Esophagus muscularis mucosa (tissue), 4 donors: ENCODE results near the gene RPL26. TPM values are rescaled to one million over a fixed set of nuclear protein-coding genes. Genes with fewer than 3 reads are reported as not detected.

Source experiments
- DNase-seq: peaks from one replicate; pipeline ENCODE4 v3.0.0-alpha.2; 2017; ENCODE audit errors: extremely low spot score
- H3K27ac ChIP-seq, 4 donors: fragments of 200-600 bp; sonication (generic); replicated peaks in 1 of 4; 1 replicate in 3 of 4; 2 replicates in 1 of 4; pipeline ENCODE4 v1.5.1; 2016 to 2019; ENCODE audit warnings: mild to moderate bottlenecking in 1 of 4
- H3K27me3 ChIP-seq, 4 donors: fragments of 200-600 bp; sonication (generic); one replicate each; pipeline versions ENCODE4 v1.5.1 to v1.6.0; 2016 to 2019
- H3K36me3 ChIP-seq, 4 donors: fragments of 200-600 bp; sonication (generic); one replicate each; pipeline ENCODE4 v1.5.1; 2016 to 2019
- H3K4me1 ChIP-seq, 4 donors: fragments of 200-600 bp; sonication (generic); one replicate each; pipeline ENCODE4 v1.5.1; 2016 to 2019
- H3K4me3 ChIP-seq, 4 donors: fragments of 200-600 bp; sonication (generic); 1 replicate in 2 of 4; 2 replicates in 2 of 4; pipeline ENCODE4 v1.5.1; 2016 to 2019; ENCODE audit warnings: mild to moderate bottlenecking in 4 of 4, moderate library complexity in 1 of 4
- H3K9me3 ChIP-seq, 4 donors: fragments of 200-600 bp; sonication (generic); 1 replicate in 3 of 4; 2 replicates in 1 of 4; pipeline ENCODE4 v1.5.1; 2016 to 2019
- CTCF ChIP-seq, 3 experiments: fragments of 200-600 bp in 2 of 3; fragments of 450-650 bp in 1 of 3; sonication (generic) in 2 of 3; IDR thresholded peaks; one replicate each; pipeline ENCODE4 v1.5.1; 2017 to 2019; ENCODE audit warnings: antibody characterized with exemption in 3 of 3, mild to moderate bottlenecking in 2 of 3, moderate library complexity in 1 of 3
- EP300 ChIP-seq: sonication (generic); formaldehyde crosslinking; IDR thresholded peaks from one replicate; pipeline ENCODE4 v1.6.1; 2017; ENCODE audit warnings: antibody characterized with exemption
- POLR2A ChIP-seq: fragments of 450-650 bp; IDR thresholded peaks from one replicate; pipeline ENCODE4 v1.6.1; 2017; ENCODE audit warnings: antibody characterized with exemption, moderate library complexity, mild to moderate bottlenecking, low read depth
- POLR2AphosphoS5 ChIP-seq, 2 donors: sonication (generic); formaldehyde crosslinking; IDR thresholded peaks; one replicate each; pipeline ENCODE4 v1.6.1; 2017; ENCODE audit warnings: antibody characterized with exemption in 2 of 2
- WGBS: methylation state at CpG from one replicate; pipeline ENCODE4 v1.1.5; 2018; 5-methylcytosine and 5-hydroxymethylcytosine counted together
- intact Hi-C: fragments of 100-400 bp; cut with DNase I; formaldehyde crosslinking; loops from one replicate; pipeline ENCODE4 v1.15.1; 2023
- total RNA-seq, 4 donors: library from RNA; depleted of rRNA; stranded (reverse); fragments of >200 nt; gene quantifications; one replicate each; pipeline versions ENCODE4 v1.1.0 to v1.2.1, GENCODE V29; 2016

Gene RPL26
- total RNA-seq, 4 donors from 2014 or later: 1,511 to 3,942 (median 2,863) TPM

- H3K4me1 ChIP-seq: peaks cover 10 to 15% (median 13%) of the 10 kb centered on the region in 4 donors
- intact Hi-C loops: no loop called here
- no peaks in the 10 kb centered on the region for H3K9me3 ChIP-seq
- H3K27ac ChIP-seq: peak overlapping the region; percentile 19 to 39 (median 30)
- no peak for DNase-seq
- 42% methylated on average over 5 of the region's 5 CpGs for WGBS
- no peaks in the 10 kb centered on the region for H3K36me3 ChIP-seq
- TF ChIP-seq POLR2AphosphoS5 (IDR thresholded peaks at IDR 0.05): peak; percentile 20 to 24
- no peak for TF ChIP-seq CTCF (IDR thresholded peaks at IDR 0.05)
- H3K27me3 ChIP-seq: peaks cover 0 to 7% (median 0%) of the 10 kb centered on the region in 4 donors
- no peak overlapping the region for H3K4me3 ChIP-seq
Observed at GRCh38 chr17:8420041-8420934, 37.3 kb upstream of the RPL26 start.

DNA sequence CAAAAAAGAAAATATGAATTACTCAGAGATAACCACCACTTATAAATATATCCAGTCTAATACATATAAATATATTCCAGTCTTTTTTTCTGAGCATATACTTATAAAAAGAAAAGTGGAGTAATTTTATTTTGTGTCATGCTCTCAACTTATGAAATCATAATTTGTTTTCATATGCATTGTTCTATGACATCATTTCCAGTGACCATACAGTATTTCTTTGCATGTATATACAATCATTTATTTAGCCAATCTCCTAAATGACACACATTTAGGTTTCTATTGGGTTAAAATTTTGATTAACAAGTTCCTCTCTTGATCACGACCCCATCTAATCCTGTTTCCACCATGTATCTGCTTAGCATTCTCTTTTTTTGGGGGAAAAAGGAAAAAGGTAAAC is 36.3 kb upstream of the RPL26 start:
- no peak for TF ChIP-seq POLR2AphosphoS5 (IDR thresholded peaks at IDR 0.05)
- TF ChIP-seq EP300: no peak
- no peak for TF ChIP-seq CTCF (IDR thresholded peaks at IDR 0.05)
- TF ChIP-seq POLR2A: no peak
- Histone ChIP-seq H3K27me3 (peaks cover 0 to 10% (median 0%) of the 10 kb centered on the region in 4 donors), H3K9me3 (no peaks in the 10 kb centered on the region), H3K4me1 (peaks cover 10 to 15% (median 13%) of the 10 kb centered on the region in 4 donors), H3K36me3 (no peaks in the 10 kb centered on the region), H3K4me3 (no peak overlapping the region), H3K27ac (no peak overlapping the region)
- WGBS: 40% methylated on average over 1 of the region's 1 CpG
- DNase-seq: no peak
- intact Hi-C loops: no loop called here

DNA sequence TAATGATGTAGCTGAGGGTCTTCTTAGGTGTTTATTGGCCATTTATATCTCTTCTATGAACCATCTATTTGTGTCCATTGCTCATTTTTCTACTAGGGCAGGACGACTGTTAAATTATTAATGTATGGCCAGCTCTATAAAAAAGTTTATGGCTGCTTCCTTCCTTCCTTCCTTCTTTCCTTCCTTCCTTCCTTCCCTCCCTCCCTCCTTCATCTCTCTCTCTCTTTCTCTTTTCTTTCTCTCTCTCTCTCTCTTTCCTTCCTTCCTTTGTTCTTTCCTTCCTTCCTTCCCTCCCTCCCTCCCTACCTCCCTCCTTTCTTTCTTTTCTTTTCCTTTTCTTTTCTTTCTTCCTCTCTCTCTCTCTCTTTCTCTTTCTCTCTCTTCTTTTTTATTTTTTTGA is 35.5 kb upstream of the RPL26 start:
- Histone ChIP-seq H3K27ac (no peak overlapping the region), H3K4me1 (peaks cover 10 to 15% (median 13%) of the 10 kb centered on the region in 4 donors), H3K4me3 (no peak overlapping the region), H3K36me3 (no peaks in the 10 kb centered on the region), H3K9me3 (no peaks in the 10 kb centered on the region), H3K27me3 (peaks cover 0 to 10% (median 0%) of the 10 kb centered on the region in 4 donors)
- WGBS: 78% methylated on average over 1 of the region's 1 CpG
- no peak for DNase-seq
- intact Hi-C loops: no loop called here
- TF ChIP-seq POLR2AphosphoS5 (IDR thresholded peaks at IDR 0.05) (no peak), CTCF (IDR thresholded peaks at IDR 0.05) (no peak)

DNA sequence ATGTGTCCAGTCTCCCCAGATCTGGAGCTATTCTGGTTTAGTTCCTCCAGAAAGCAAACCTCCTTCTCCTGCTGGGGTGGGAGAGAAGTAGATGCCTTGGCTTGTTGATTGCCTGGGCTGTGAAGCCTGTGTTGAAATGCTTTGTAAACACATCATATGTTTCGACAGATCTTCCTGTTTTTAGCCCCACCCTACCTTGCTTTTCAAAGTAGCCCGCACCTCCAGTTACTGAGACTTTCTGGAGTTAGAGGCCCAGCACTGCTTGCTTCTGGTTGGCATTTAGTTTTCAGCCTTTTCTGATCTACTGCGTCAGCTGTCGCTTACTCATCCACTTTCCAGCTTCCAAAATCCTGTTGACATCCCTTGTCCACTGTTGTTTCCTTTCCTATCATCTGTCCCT is 34.8 kb upstream of the RPL26 start:
- WGBS: 82% methylated on average over 4 of the region's 4 CpGs
- H3K27ac ChIP-seq: no peak overlapping the region

More for the DNA sequence above, 34.8 kb upstream of the RPL26 start:
- DNase-seq: no peak
- Histone ChIP-seq H3K4me1 (peaks cover 10 to 15% (median 13%) of the 10 kb centered on the region in 4 donors), H3K36me3 (no peaks in the 10 kb centered on the region), H3K4me3 (no peak overlapping the region), H3K9me3 (no peaks in the 10 kb centered on the region), H3K27me3 (peaks cover 0 to 10% (median 0%) of the 10 kb centered on the region in 4 donors)
- TF ChIP-seq POLR2AphosphoS5 (IDR thresholded peaks at IDR 0.05) (no peak), CTCF (IDR thresholded peaks at IDR 0.05) (no peak), POLR2A (no peak), EP300 (no peak)
- intact Hi-C loops: no loop called here
